Fibroblast of lung (primary cell): ENCODE results near the gene OLFML3.

ENCODE experiments used
- CTCF ChIP-seq, 2 donors: IDR thresholded peaks in 1 of 2; conservative IDR thresholded peaks in 1 of 2; 1 replicate in 1 of 2; 2 replicates in 1 of 2; pipeline ENCODE4 v1.5.1; 2011 to 2012; ENCODE audit warnings: low read length in 2 of 2, control low read depth in 1 of 2, inconsistent platforms in 1 of 2, low read depth in 1 of 2, mild to moderate bottlenecking in 1 of 2
- EZH2 ChIP-seq: IDR thresholded peaks from 2 replicates; pipeline ENCODE4 v1.5.1; 2012; ENCODE audit warnings: low read length, control low read depth, mild to moderate bottlenecking; ENCODE audit errors: missing control alignments

- TF ChIP-seq EZH2, result no peak
- no peak for TF ChIP-seq CTCF (conservative IDR thresholded peaks at IDR 0.05 in 1 of 2, IDR thresholded peaks at IDR 0.05 in 1 of 2; ENCODE audit: low read depth in 1 of 2, low read length in 2 of 2)
Observed at GRCh38 chr1:113972954-113973353, 6.3 kb upstream of the OLFML3 start.
